GM21367 (cell line): ENCODE results near the gene FKBP1B.
"Not testable (repeated sequence)": the region's sequence is repeated elsewhere in the genome, so short reads cannot be mapped to it uniquely, and the experiment has no call there.

Source experiments
- ATAC-seq: cut with Tn5 transposase; IDR thresholded peaks from one replicate; pipeline ENCODE4 v1.9.1; 2021; ENCODE audit not compliant: unreplicated experiment

Gene FKBP1B

DNA sequence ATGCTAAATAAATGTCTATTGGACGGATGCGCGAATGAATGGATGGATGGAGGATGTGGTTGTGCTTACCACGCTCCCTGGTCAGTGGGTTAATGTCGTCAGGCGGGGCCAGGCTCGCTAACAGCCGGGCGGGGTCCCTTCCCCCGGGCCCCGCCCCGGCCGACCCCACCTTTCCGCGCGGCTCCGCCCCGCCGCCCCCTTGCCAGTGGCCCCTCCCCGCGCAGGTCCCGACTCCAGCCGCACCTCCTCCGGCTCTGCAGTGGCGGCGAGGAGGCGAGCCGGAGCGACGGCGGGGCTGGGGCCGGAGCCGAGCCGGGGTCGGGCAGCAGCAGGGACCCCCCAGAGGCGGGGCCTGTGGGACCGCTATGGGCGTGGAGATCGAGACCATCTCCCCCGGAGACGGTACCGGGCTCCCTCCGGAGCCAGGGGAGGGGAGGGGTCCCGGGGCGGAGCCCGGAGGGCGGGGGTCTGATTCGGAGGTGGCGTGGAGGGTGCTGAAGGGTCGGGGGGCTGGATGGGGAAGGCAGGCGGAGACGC lies at the start of gene FKBP1B:
Gene FKBP1B, plus strand, starts transcription at position 257 of the 537 bp plus-strand sequence. Its CDS starts 109 bp downstream, at position 366.
- no peak for ATAC-seq

DNA sequence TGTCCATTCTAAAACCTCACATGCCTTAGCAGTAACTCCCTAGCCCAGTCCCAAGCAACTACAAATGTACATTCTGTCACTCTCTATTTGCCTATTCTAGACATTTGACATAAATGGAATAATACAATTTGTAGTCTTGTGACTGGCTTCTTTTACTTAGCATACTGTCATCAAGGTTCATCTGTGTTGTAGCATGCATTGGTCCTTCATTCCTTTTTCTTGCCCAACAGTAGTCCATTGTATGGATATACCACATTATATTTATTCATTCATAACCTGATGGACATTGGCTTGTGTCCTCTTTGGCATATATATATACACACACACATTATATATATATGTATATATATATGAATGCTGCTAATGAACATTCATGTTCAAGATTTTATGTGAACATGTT lies 41.8 kb upstream of the FKBP1B start:
- no peak for ATAC-seq

DNA sequence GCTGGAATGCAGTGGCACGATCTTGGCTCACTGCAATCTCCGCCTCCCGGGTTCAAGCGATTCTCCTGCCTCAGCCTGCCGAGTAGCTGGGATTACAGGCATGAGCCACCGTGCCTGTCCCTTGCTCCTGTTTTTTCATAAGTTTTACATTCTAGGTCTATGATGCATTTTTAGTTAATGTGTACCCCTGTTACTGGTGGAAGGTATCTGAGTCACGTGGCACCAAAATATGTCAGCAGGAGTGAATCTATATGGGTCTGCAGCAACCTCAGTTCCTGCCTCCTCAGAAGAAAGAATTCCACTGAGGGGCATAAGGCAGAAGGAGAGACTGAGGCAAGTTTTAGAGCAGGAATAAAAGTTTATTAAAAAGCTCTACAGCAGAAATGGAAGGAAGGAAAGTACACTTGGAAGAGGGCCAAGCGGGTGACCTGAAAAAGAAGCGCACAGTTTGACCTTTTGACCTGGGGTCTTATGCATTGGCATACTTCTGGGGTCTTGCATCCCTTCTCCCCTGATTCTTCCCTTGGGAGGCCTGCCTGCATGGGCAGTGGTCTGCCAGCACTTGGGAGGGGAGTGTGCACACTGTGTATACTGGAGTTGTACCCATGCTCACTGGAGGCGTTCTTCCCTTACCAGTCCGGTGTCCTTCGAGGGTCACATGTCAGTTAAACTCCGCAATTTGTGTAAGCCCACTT lies 40.7 kb upstream of the FKBP1B start:
- no peak for ATAC-seq

DNA sequence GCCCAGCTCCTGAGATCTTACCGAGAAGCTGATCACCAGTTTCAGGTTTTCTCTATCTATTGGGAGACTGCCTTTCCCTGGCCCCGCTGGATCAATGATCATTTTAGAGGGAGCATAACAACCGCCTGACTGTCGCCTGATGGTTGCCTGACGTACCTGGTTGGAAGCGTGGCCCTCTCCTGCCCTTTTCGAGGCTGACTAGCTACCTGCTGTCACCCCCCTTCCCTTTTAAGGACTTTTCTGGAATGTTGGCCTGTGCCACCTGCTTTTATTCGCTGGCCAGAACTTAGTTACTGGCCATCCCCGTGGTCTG lies 40.2 kb upstream of the FKBP1B start:
- ATAC-seq = no peak

DNA sequence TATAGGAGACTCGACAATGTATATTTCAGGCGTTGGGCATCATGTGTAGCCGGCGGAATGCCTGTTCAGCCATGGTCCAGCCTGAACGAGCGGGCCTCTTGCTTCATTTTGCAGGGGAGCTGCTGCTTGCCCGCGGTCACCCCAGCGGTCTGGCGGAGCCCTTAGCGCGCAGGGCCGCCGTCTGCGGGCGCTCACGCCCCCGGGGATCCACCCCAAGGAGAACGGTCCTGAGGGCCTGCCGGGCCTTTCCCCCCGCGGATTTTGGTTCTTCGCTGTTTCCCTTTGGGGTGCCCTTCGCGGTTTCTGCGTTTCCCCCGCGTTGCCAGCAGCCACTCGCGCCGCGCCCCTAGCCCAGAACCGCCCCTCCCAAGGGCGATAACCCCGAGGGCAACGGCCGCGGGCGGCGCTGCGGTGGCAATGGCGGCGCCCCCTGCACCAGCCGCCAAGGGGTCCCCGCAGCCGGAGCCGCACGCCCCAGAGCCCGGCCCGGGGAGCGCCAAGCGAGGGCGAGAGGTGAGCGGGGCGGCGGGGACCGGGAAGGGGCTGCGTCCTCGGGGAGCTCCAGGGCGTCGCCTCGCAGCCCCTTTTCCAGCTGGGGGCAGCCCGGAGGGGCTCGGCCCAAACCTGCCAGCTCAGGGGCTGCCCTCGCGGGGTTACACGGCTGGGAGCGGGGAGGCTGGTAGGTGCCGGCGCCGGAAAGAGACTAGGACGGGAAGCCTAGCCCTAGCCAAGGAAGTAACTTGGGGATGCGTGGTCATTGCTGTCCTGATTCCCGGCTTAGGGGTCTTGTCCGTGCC lies 39.7 kb upstream of the FKBP1B start, which contains the start of gene MFSD2B:
Gene MFSD2B, plus strand, starts transcription at position 406 of the 797 bp plus-strand sequence. Its CDS starts 12 bp downstream, at position 418.
- no peak for ATAC-seq

DNA sequence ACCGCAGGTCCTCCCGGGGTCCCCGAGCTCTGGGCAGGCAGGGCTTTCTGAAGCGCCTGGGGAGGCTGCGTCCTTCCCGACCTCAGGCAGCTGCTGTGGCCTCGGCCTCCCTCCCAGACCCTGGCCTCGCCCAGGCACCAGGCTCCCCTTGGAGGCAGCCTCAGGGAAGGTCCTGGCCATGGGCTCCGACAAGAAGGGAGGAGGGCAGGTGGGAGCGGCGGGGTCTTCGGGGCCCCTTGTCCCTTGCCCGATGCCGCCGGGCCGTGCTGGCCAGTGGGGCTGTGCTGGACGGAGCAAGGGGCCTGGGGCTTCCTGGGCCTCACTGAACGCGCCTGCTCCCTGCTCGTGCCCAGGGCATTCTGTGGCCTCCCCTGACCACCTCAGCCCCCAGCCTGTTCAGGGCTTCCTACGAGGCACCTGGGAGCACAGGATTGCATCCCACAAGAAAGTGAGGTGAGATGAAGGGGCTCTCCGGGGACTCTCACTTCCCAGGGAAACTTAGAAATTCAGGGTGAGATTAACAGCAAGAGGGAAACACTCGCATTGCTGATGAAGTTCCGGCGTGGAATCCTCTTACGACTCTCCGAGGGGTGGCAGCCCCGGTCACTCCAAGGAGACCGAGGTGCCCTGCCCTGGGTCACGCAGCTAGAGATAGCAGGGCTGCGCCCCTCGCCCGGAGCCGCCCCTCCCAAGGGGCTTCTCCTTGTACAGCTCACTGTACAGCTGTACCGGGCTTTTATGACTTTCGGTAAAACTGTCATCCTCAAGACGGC lies 38.9 kb upstream of the FKBP1B start:
- ATAC-seq = no peak

DNA sequence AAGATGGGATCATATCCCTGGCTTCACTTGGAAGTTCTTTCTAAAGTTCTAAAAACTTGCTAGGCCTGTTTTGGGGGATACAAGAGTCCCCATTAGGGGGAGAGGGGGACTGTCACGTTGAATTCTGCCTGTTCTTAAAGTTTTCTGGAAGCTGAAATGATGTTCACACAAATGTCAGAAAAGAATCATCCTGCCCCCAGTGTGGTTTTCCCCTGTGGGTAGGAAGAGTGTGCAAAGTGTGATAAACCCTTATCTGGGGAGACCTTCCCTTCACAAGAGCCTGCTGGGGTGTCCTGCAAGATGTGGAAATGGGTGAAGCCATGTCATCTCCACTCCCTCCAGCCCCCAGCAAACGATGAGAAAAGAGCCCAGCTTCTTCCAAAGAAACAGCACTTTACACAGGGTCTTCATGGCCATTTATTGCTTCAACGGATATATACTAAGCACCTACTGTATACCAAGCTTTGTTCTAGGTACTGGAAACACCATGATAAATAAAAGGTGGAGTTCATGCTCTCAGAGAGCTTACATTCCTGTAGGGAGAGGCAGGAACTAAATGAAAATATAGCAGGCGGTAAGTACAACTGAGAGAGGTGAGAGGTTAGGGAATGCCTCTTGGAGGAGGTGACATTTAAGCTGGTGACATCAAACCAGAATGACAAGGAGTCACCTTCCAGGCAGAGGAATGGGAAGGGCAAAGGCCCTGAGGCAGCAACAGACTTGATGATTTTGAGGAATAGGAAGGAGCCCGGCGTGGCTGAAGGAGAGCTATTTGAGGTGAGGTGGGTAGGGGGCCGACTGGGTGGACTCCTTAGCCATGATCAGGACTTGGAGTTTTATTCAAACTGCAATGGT lies 38.1 kb upstream of the FKBP1B start:
- ATAC-seq = no peak

DNA sequence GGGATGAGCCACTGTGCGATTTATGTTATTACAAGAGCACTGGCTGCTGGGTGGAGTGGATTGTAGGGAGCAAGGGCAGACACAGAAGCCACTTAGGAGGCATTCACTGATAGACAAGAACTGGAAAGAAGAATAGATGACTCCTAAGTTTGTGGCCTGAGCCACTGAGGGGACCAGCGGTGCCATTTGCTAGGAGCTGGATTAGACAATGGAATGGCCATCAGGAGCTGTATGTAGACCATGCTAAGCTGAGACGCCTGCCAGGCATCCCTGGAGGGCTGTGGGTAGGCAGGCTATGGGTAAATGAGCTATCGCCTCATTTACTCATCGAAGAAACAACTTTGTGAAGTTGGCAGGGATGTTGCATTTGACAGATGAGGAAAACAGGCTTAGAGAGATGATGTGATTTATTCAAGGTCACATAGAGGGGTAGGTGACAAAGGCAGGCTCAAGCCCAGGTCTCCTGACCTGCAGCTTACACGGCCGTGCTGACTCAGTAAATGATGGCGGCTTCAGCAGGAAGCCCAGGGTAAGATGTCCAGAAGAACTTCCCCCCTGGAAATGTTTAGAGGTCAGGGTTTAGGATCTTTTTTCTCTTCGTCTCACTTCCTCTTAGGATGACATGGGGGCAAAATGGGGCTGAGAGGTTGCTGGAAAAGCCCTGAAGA lies 36.9 kb upstream of the FKBP1B start:
- ATAC-seq = no peak

DNA sequence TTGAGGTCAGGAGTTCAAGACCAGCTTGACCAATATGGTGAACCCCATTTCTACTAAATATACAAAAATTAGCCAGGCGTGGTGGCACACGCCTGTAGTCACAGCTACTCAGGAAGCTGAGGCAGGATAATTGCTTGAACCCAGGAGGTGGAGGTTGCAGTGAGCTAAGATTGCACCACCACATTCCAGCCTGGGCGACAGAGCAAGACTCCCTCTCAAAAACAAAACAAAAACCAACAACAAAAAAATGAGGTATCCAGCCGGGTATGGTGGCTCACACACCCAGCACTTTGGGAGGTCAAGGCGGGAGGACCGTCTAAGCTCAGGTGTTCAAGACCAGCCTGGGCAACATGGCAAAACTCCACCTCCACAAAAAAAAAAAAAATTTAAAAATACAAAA lies 34.6 kb upstream of the FKBP1B start:
- not testable (repeated sequence) for ATAC-seq

DNA sequence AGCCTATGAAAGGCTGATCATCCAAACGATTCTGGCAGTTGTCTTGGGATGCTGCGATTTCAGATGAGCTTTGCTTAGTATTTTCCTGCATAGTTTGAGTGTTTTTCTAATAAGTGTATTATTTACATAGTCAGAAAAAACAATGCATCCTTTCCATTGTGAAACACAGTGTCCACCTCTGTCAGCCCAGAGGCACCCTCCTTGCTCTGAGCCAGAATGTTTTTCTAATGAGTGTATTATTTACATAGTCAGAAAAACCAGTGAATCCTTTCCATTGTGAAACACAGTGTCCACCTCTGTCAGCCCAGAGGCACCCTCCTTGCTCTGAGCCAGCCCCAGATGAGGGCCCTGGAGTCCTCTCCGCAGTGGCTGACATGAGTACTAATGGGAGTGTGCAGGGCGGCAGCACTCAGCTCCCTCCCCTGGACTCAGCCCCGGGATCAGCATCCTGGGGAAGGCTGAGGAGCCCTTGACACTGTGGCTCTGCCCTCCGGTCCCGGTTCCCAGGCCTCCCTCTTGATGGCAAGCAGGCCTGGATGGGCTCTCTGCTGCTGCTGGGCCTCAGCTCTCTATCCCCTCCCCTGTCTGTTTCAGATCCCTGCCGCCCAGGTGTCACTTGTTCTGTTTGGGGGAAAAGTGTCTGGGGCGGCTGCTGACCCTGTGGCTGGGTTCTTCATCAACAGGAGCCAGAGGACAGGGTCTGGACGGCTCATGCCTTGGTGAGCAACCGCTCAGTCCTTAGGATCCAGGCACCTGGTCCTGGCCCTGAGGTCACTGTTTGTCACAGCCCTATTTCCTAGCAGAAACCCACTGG lies 33.8 kb upstream of the FKBP1B start:
- no peak for ATAC-seq

DNA sequence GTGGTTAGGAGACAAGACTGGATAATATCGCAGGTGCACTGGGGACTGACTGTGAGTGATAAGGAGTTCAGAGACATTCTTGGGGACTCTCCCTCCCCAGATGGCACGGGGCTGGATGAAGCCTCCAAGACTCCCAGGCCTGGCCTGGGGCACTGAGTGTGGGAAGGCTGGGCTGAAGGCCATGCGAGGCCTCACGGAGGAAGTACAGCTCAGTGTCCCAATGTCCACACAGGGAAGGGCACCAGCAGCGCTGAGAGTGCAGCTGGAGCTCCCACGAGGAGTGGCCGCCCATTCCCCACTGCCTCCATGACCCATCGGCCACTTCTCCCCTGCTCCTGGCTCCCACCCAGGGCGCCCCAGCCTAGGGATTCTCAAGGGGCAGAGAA lies 33.2 kb upstream of the FKBP1B start:
- ATAC-seq = no peak

DNA sequence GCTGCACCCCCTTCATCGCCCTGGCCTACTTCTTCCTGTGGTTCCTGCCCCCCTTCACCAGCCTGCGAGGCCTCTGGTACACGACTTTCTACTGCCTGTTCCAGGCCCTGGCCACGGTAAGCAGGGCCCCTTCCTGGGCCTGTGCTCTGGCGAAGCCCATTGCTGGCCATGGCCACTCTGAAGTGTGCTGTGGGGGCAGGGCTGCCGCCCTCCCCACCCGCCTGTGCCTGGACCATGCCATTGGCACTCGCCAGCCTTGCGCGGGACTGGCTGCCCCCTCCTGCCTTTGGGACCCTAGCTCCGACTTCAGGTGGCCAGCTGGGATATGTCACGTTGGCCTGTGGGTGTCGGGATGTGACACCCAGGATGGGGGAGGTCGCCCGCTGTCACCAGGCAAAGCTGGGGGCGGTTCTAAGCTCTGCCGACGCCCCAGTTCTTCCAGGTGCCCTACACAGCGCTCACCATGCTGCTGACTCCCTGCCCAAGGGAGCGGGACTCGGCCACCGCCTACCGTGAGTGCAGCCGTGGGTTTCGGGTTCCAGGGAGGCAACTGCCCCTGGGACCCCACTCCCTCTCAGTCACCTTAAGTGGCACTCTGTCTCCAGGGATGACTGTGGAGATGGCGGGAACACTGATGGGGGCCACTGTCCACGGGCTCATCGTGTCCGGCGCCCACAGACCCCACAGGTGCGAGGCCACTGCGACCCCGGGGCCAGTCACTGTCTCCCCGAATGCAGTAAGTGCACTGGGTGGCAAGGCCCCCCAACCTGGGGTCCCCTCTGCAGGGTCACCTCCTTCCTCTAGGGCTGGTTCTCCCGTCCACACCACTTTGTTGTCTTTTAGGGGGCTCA lies 32.5 kb upstream of the FKBP1B start:
- ATAC-seq = no peak

DNA sequence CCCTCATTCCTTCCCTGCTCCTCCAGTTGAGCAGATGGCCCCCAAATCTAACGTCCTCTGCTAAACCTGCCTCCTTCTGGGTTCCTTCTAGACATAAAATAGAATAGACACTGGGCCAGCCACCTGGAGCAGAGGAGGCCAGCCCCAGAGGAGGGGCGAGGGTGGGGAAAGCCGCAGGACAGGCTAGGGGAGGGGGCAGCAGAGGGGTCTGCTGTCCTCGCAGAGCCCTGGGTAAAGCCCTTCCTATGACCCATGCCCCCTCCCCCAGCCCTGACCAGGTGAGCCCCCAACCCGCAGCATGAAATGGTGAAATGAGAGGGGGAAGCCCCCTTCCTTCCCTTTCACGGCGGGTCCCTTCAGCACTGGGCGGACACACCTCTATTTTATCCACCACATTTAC lies 31.8 kb upstream of the FKBP1B start:
- no peak for ATAC-seq

DNA sequence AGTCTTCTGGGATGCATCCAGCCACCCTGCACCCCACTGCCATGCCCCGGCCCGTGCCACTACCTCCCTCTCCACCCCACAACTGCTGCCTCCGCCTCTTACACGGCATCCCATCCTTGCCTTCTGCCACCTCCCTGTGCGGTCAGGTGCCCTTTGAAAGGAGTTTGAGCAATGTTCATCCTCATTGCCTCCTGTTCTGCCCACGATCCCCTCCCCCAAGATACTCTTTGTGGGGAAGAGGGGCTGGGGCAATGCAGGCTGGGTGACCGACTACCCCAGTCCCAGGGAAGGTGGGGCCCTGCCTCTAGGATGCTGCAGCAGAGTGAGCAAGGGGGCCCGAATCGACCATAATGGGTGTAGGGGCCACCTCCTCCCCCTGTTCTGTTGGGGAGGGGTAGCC lies 31.3 kb upstream of the FKBP1B start:
- no peak for ATAC-seq

DNA sequence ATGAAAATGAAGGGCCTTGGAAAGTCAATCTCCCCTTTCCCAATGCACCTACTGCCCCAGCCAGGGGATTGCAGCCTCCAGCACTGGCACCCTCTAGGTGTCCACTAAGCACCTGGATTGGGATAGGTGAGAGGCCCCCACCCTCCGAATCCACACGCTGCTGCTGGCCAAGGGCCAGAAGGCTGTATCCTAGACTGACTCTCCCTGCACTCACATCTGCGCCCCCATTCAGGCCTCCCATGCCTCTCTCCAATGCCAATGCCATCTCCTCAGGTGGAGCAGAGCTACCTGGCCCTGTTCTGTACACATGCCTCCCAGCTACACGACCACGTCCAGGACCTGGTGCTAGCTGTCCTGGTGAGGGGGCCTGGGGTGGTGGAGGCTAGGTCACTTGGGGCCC lies 29.8 kb upstream of the FKBP1B start:
- no peak for ATAC-seq

DNA sequence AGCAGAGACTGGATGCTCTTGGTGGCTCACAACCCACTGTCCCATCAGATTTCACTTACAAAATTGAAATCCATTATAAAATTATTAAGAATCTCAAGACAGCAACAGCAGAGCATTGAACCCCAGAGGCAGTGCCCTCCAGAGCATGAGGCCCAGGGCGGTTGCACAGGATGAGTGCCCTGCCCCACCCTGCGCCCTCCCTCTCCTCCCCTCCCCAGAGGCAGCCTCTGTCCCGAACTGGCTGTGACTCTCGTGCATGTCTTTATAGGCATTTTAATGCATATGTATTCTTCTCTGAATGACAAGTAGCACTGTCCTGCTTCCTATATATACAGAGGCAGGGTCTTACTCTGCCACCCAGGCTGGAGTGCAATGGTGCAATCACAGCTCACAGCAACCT lies 29.3 kb upstream of the FKBP1B start:
- no peak for ATAC-seq

DNA sequence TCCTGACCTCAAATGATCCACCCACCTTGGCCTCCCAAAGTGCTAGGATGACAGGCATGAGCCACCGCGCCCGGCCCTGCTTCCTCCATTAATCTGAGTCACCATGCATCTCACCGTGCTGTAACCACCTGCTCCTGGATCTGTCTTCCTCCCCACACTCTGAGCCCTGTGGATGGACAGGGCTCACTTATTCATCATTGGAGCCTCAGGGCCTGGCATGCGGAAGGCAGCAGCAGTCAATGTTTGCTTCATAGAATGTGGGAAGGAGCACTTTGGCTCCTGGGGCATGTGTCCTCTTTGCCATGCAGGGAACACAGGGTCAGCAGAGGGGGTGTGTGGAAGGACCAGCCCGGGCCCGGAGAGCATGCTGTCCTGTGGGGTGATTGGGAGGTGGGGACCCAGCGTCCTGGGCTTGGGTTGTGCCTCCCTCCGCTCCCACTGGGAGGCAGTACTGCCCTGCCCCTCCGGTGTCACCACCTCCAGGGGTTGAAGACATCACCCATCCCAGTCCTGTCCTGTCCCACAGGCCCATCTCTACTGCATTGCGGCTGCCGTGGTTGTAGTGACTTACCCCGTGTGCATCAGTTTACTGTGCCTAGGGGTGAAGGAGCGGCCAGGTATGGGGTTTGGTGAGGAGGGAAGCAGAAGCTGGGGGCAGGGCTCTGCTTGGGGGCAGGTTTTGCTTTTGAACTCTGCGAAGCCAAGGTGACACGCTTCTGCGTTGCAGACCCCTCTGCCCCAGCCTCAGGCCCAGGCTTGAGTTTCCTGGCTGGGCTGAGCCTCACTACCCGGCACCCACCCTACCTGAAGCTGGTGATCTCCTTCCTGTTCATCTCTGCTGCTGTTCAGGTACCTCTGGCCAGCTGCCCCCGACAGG lies 28.2 kb upstream of the FKBP1B start:
- no peak for ATAC-seq
